GM19463 (cell line): Measurements from ENCODE around the gene FBXO38.
"Not testable (repeated sequence)": the region's sequence is repeated elsewhere in the genome, so short reads cannot be mapped to it uniquely, and the experiment has no call there.

Experiments used
- ATAC-seq: cut with Tn5 transposase; IDR thresholded peaks from one replicate; pipeline ENCODE4 v1.9.1; 2021; ENCODE audit warnings: mild to moderate bottlenecking, moderate library complexity; ENCODE audit not compliant: unreplicated experiment

FBXO38 gene

DNA sequence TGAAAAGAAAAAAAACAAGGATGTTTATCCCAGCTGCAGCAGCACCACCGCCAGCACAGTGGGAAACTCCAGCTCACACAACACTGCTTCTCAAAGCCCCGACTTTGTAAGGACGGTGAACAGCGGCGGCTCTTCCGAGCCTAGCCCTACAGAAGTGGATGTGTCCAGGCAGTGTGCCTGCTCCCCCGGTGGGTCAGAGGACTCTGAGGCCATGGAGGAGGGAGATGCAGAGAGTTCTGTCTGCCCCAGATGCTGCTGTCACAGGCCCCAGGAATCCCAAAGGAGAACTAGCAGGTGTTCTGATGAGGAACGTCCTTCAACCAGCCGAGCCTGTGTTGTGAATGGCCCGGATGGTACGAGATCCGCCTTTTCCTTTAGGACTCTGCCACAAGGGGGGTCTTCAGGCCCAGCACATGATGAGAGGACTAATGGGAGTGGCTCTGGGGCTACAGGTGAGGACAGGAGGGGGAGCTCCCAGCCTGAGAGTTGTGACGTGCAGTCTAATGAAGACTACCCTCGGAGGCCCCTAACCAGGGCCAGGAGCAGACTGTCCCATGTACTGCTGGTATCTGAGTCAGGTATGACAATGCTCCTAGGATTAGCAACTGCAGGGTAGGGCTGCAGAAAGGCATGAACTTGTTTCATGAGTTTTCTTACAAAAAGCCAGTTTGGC is 43.7 kb downstream of the FBXO38 start:
- no peak for ATAC-seq

DNA sequence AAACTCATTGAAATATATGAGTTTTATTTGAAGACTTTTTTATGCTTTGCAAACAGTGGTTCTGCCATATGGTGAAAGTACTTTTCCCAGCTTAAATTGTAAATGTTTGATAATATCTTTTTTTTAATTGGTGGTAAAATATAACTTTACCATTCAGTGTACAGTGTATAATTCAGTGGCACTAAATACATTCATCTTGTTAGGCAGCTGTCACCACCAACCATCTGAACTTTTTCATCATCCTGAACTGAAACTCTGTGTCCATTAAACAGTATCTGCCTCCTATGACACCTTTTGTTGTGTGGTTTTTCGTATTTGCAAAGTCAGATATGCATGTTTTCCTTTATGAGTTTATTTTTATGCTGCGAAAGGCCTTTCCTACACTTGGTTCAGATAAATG is 45.1 kb downstream of the FBXO38 start:
- ATAC-seq: no peak

GRCh38 chr5:148433826-148434225 is 50.1 kb downstream of the FBXO38 start:
- ATAC-seq: no peak

- ATAC-seq: no peak
Measured at GRCh38 chr5:148436029-148436428, 52.3 kb downstream of the FBXO38 start.

- no peak for ATAC-seq
Measured at GRCh38 chr5:148437249-148437648, 53.5 kb downstream of the FBXO38 start.

- ATAC-seq: no peak
Measured at GRCh38 chr5:148438933-148439332, 55.2 kb downstream of the FBXO38 start.

GRCh38 chr5:148443241-148443640 is 59.5 kb downstream of the FBXO38 start:
- no peak for ATAC-seq

DNA sequence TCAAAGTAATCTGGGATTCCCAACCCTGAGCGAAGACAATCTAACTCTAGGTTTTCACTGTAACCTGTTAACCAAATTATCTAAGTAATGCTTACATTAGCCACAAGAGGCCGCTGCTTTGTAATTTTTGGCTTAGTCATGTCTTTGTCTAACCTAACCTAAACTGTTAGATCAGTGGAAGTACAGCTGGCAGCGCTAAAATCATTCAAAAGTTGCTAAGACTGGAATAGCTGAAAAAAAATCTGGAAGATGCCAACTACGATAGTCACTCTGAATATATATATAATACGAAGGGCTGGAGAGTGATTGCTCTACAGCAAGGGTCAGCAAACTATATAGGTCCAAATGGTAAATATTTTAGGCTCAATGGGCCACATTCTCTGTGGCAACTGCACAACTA is 60.2 kb downstream of the FBXO38 start:
- peak; percentile 87 for ATAC-seq

- no peak for ATAC-seq
Measured at GRCh38 chr5:148445578-148445977, 61.8 kb downstream of the FBXO38 start.

GRCh38 chr5:148446611-148447010 is 62.9 kb downstream of the FBXO38 start:
- ATAC-seq: no peak

DNA sequence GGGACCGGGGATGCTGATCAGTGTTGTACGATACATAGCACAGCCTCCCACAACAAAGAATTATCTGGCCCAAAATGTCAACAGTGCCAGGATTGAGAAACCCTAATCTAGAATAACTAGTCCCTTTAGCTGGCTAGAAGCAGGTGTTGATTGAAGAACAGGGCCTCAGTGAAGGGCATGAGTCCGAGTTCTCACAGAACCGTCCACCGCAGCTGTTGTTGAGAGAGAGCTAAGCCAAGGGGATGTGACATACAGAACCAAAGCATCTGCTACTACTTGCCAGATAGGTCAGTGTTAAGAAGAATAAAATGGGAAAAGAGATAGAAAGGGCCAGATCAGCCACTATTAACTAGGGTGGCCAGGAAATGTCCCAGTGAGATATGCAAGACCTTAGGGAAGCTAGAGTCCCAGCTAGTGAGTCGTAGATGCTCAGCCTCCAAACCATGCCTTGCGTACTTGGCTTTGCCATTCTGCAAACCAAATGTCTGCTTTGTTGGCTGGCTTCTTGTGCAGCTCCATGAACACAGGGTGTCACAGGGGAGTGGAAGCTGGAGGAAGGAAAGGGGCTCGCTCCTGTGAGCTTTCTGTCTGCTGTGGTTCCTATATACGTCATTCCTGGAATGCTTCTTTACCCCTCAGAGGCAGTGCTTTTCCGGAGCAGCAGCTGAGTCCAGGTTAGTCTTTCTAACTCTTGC is 68.9 kb downstream of the FBXO38 start:
- no peak for ATAC-seq

DNA sequence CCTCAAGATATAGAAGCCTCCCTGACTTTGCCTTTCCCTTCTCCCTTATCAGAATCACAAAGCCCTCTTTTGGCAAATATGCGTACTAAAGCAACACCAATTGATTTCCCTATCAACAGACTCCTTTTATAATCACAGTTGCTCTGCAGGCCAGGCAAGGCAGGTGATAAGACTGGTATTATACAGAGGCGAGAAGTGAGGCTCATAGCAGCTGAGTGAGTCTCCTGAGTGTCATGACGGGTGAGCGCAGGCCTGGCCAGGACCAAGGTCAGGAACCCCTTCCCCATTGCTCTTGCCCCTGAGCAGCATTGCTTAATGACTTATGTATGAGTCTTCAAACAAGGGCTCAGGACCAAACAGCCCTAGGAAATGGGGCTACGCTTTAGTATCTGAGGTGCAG is 70.8 kb downstream of the FBXO38 start:
- ATAC-seq: no peak

- ATAC-seq: no peak
Measured at GRCh38 chr5:148455185-148455584, 71.4 kb downstream of the FBXO38 start.

GRCh38 chr5:148457183-148457620 is 73.4 kb downstream of the FBXO38 start:
- ATAC-seq: no peak

- ATAC-seq: no peak
Measured at GRCh38 chr5:148458036-148458888, 74.5 kb downstream of the FBXO38 start.

GRCh38 chr5:148459669-148460068 is 75.9 kb downstream of the FBXO38 start:
- ATAC-seq: no peak

DNA sequence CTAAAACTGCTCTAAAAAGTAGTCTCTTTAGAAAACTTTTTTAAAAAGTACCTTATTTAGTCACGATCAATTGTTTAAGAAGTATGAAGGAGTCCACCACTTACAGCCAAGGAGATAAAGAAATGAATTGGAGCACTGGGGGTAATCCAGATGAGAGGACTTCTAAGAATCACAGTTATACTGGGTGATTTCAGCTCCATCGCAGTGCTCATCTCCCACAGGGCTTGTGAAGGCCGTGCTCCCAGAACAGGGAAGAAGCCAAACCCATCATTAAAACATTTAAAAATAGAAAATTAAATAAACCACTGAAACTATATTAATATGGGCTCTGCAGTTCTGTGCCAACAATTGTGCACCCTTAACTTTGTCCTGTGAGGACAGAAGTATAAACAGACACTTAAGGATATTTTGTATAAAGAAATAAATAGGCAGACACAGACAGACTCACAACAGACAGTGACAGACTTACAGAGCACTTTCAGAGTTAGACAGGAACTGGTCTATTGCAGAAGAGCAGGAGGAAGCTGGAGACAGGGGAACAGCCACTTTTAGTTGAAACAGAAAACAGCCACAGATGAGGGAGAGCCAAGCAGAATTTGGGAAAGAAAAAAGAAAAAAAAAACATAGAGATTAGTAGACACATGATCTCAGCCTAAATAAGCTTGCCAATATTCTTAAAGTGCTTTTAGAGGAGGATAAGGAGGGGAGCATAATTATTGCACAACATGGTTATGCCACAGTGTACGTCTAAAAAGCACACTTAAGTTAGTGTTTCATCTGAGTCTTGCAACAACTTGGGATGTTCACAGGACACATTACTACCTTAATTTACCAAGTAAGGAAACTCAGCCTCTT is 81.8 kb downstream of the FBXO38 start:
- ATAC-seq: no peak

- no peak for ATAC-seq
Measured at GRCh38 chr5:148466236-148466580, 82.5 kb downstream of the FBXO38 start.

DNA sequence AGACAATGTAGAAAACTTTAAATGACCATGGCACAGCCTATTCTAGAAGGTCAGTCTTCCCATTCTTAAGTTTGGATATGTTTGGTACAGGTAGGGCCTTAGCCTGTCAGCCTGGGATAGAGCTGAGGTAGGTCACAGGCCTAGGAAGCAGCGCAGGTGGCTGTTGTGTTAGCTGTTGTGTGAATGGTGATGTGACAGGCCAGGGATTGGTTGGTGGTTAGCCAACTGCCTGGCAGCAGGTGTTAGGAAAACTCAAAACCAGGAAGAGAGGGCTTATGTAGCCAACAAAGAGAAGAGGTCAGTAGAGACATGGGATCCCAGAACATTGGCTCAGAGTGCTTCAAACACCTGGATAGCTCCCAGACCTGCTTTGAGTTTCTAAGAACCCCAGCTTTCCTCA is 84.2 kb downstream of the FBXO38 start:
- ATAC-seq: no peak

- ATAC-seq: not testable (repeated sequence)
Measured at GRCh38 chr5:148468746-148469145, 85.0 kb downstream of the FBXO38 start.

- no peak for ATAC-seq
Measured at GRCh38 chr5:148469501-148469935, 85.8 kb downstream of the FBXO38 start.
